Body of pancreas (tissue), 4 donors: Measurements from ENCODE around the gene ANAPC15. TPM values are rescaled to one million over a fixed set of nuclear protein-coding genes. Genes with fewer than 3 reads are reported as not detected.

Experiments used
- ATAC-seq: fragments of 150-250 bp; one replicate; pipeline ENCODE4 v1.9.1; 2016
- DNase-seq, 4 donors: peaks; one replicate each; pipeline ENCODE4 v3.0.0-alpha.2; 2019
- H3K27ac ChIP-seq, 4 donors: fragments of 200-600 bp; sonication (generic); 1 replicate in 3 of 4; 2 replicates in 1 of 4; pipeline versions ENCODE4 v1.5.1 to v1.6.1; 2016 to 2019; ENCODE audit warnings: mild to moderate bottlenecking in 1 of 4, mixed read lengths in 1 of 4, moderate library complexity in 1 of 4
- H3K27me3 ChIP-seq, 2 donors: fragments of 200-600 bp; sonication (generic); one replicate each; pipeline ENCODE4 v1.6.0; 2016; ENCODE audit warnings: mild to moderate bottlenecking in 1 of 2
- H3K36me3 ChIP-seq, 2 donors: fragments of 200-600 bp; sonication (generic); replicated peaks in 1 of 2; 2 replicates each; pipeline ENCODE4 v1.5.1; 2016; ENCODE audit warnings: low read depth in 2 of 2; ENCODE audit not compliant: insufficient read depth in 1 of 2
- H3K4me1 ChIP-seq: fragments of 200-600 bp; sonication (generic); one replicate; pipeline ENCODE4 v1.6.0; 2016
- H3K4me3 ChIP-seq, 2 donors: fragments of 200-600 bp; sonication (generic); 1 replicate in 1 of 2; 2 replicates in 1 of 2; pipeline ENCODE4 v1.5.1; 2016 to 2019
- H3K9me3 ChIP-seq, 3 donors: fragments of 200-600 bp; sonication (generic); 1 replicate in 2 of 3; 2 replicates in 1 of 3; pipeline ENCODE4 v1.5.1; 2016
- CTCF ChIP-seq, 7 experiments: fragments of 450-650 bp in 4 of 7; fragments of 200-600 bp in 3 of 7; sonication (generic) in 3 of 7; IDR thresholded peaks; one replicate each; pipeline ENCODE4 v1.5.1; 2016 to 2019; ENCODE audit warnings: antibody characterized with exemption in 7 of 7
- POLR2A ChIP-seq, 3 donors: fragments of 450-650 bp; IDR thresholded peaks; one replicate each; pipeline ENCODE4 v1.6.1; 2016; ENCODE audit warnings: antibody characterized with exemption in 3 of 3, mild to moderate bottlenecking in 2 of 3
- WGBS, 2 donors: methylation state at CpG; one replicate each; pipeline ENCODE4 v1.1.5; 2017; 5-methylcytosine and 5-hydroxymethylcytosine counted together
- intact Hi-C: fragments of 100-400 bp; cut with DNase I; formaldehyde crosslinking; loops from one replicate; pipeline ENCODE4 v1.15.1; 2023
- total RNA-seq, 2 donors: library from RNA; depleted of rRNA; stranded (reverse); fragments of >200 nt; gene quantifications; one replicate each; pipeline ENCODE4 v1.1.0, GENCODE V29; 2016

The ANAPC15 gene
- total RNA-seq, 2 donors from 2014 or later: 14.2 to 22.1 TPM

GRCh38 chr11:72116019-72116755 is 3.7 kb upstream of the ANAPC15 start:
- intact Hi-C loops: no loop called here
- no peak for DNase-seq
- ATAC-seq: no peak
- no peaks in the 10 kb centered on the region for H3K27me3 ChIP-seq
- TF ChIP-seq CTCF (IDR thresholded peaks at IDR 0.05): no peak
- TF ChIP-seq POLR2A (IDR thresholded peaks at IDR 0.05): no peak
- WGBS, 2 donors: 83 to 86% methylated on average over 6 of the region's 6 CpGs
- no peaks in the 10 kb centered on the region for H3K9me3 ChIP-seq
- no peak overlapping the region for H3K27ac ChIP-seq
- H3K4me1 ChIP-seq: peaks cover 18% of the 10 kb centered on the region
- H3K4me3 ChIP-seq: no peak overlapping the region
- no peaks in the 10 kb centered on the region for H3K36me3 ChIP-seq

GRCh38 chr11:72114570-72114969 is 2.1 kb upstream of the ANAPC15 start:
- no peak for TF ChIP-seq CTCF (IDR thresholded peaks at IDR 0.05)
- no peak for TF ChIP-seq POLR2A (IDR thresholded peaks at IDR 0.05)
- no peaks in the 10 kb centered on the region for H3K9me3 ChIP-seq
- H3K36me3 ChIP-seq: no peaks in the 10 kb centered on the region
- no peak overlapping the region for H3K4me3 ChIP-seq
- no peak for DNase-seq
- ATAC-seq: no peak
- intact Hi-C loops: no loop called here
- no peak overlapping the region for H3K27ac ChIP-seq
- no peaks in the 10 kb centered on the region for H3K27me3 ChIP-seq
- H3K4me1 ChIP-seq: peaks cover 20% of the 10 kb centered on the region
- 92 to 93% methylated on average over 1 of the region's 1 CpG for WGBS, 2 donors

GRCh38 chr11:72112978-72113808 is 698 bp upstream of the ANAPC15 start:
- DNase-seq: no peak
- Histone ChIP-seq H3K4me1 (peaks cover 17% of the 10 kb centered on the region), H3K27ac (peak overlapping the region; percentile 81 to 97 (median 96)), H3K4me3 (no peak overlapping the region), H3K27me3 (no peaks in the 10 kb centered on the region), H3K9me3 (no peaks in the 10 kb centered on the region), H3K36me3 (no peaks in the 10 kb centered on the region)
- intact Hi-C loops: no loop called here
- WGBS, 2 donors: 61 to 63% methylated on average over 9 of the region's 9 CpGs
- TF ChIP-seq POLR2A (IDR thresholded peaks at IDR 0.05): no peak
- TF ChIP-seq CTCF (IDR thresholded peaks at IDR 0.05): no peak
- peak; percentile 0 for ATAC-seq

GRCh38 chr11:72111300-72112142 is 974 bp downstream of the ANAPC15 start:
- H3K27ac ChIP-seq: peak overlapping the region; percentile 96 to 98 (median 96)
- H3K36me3 ChIP-seq: no peaks in the 10 kb centered on the region
- 1% methylated on average over 9 to 10 of the region's 10 CpGs for WGBS, 2 donors
- H3K4me1 ChIP-seq: peaks cover 15% of the 10 kb centered on the region
- intact Hi-C loops: no loop called here
- no peak overlapping the region for H3K4me3 ChIP-seq
- DNase-seq (no peak), ATAC-seq (no peak)
- TF ChIP-seq CTCF (IDR thresholded peaks at IDR 0.05): no peak
- no peak for TF ChIP-seq POLR2A (IDR thresholded peaks at IDR 0.05)
- H3K9me3 ChIP-seq: no peaks in the 10 kb centered on the region
- no peaks in the 10 kb centered on the region for H3K27me3 ChIP-seq
